Psoas muscle (tissue), 8 donors: ENCODE data around the gene WDR74. TPM values are rescaled to one million over a fixed set of nuclear protein-coding genes. Genes with fewer than 3 reads are reported as not detected.
"Not testable (repeated sequence)": the region's sequence is repeated elsewhere in the genome, so short reads cannot be mapped to it uniquely, and the experiment has no call there.

ENCODE experiments used
- ATAC-seq, 4 donors: fragments of 200-7000 bp; cut with Tn5 transposase; one replicate each; pipeline ENCODE4 v1.9.1; 2020; ENCODE audit warnings: moderate library complexity in 3 of 4, mild to moderate bottlenecking in 2 of 4
- DNase-seq, 2 donors: peaks; one replicate each; pipeline ENCODE4 v3.0.0-alpha.2; 2020
- H3K27ac ChIP-seq: fragments of 200-600 bp; one replicate; pipeline ENCODE4 v1.8.0; 2022
- H3K27me3 ChIP-seq, 3 donors: fragments of 200-600 bp in 1 of 3; one replicate each; pipeline versions ENCODE4 v1.6.1 to v1.8.0; 2013 to 2022; ENCODE audit warnings: low read length in 2 of 3, mild to moderate bottlenecking in 2 of 3, moderate library complexity in 1 of 3; ENCODE audit not compliant: insufficient read depth in 3 of 3
- H3K36me3 ChIP-seq, 2 donors: fragments of 200-600 bp in 1 of 2; one replicate each; pipeline versions ENCODE4 v1.6.1 to v1.8.0; 2013 to 2022; ENCODE audit warnings: low read depth in 1 of 2, mild to moderate bottlenecking in 1 of 2, moderate library complexity in 1 of 2; ENCODE audit not compliant: insufficient read depth in 1 of 2
- H3K4me1 ChIP-seq: fragments of 200-600 bp; one replicate; pipeline ENCODE4 v1.8.0; 2022
- H3K4me3 ChIP-seq: fragments of 200-600 bp; one replicate; pipeline ENCODE4 v1.8.0; 2022; ENCODE audit warnings: mild to moderate bottlenecking
- H3K9me3 ChIP-seq: fragments of 200-600 bp; one replicate; pipeline ENCODE4 v1.8.0; 2022
- WGBS, 3 donors: extraction: QIAGEN DNeasy Blood & Tissue Kit; methylation state at CpG; one replicate each; pipeline versions ENCODE4 v1.1.6 to v1.1.7; 2013; 5-methylcytosine and 5-hydroxymethylcytosine counted together
- intact Hi-C, 2 donors: fragments of 100-400 bp; cut with DNase I; formaldehyde crosslinking; loops; one replicate each; pipeline versions ENCODE4 v1.11.0 to v1.14.2; 2022
- polyA plus RNA-seq, 3 donors: library from polyadenylated mRNA; stranded (reverse); fragments of 200-250 nt; gene quantifications; one replicate each; pipeline ENCODE4 v1.2.3, GENCODE V29; 2013
- total RNA-seq, 4 donors: library from RNA; stranded (reverse); fragmentation: NEBNext Ultra II Directional in 2 of 4; extraction: Animal tissue kit (Norgen Biotek cat#: 25700) in 2 of 4; gene quantifications; one replicate each; pipeline versions ENCODE4 v1.2.1 to v1.2.4, GENCODE V29; 2021 to 2023
- TF ChIP-seq, protein P1 (sequence below): fragments of 200-600 bp; IDR thresholded peaks from one replicate; pipeline ENCODE4 v1.8.0; 2022; ENCODE audit warnings: antibody characterized with exemption
- donor health status: healthy with polysubstance abuse.
- donor health status: DM: no; HTN: no; CAD: no; lungs with moderate emphysema.
- donor health status: Bipolar disorder and iron deficiency.
- donor health status: healthy.
- donor health status: DM: yes; HTN: yes; CAD: no.
- donor health status: DM: no; HTN: no; CAD: no.
- donor health status: DM: no; HTN: no; CAD: no.
- donor health status: DM: yes; HTN: yes; CAD: no.

The WDR74 gene
- total and polyA plus RNA-seq, 7 donors = 32.9 to 121 (median 74.9) TPM

DNA sequence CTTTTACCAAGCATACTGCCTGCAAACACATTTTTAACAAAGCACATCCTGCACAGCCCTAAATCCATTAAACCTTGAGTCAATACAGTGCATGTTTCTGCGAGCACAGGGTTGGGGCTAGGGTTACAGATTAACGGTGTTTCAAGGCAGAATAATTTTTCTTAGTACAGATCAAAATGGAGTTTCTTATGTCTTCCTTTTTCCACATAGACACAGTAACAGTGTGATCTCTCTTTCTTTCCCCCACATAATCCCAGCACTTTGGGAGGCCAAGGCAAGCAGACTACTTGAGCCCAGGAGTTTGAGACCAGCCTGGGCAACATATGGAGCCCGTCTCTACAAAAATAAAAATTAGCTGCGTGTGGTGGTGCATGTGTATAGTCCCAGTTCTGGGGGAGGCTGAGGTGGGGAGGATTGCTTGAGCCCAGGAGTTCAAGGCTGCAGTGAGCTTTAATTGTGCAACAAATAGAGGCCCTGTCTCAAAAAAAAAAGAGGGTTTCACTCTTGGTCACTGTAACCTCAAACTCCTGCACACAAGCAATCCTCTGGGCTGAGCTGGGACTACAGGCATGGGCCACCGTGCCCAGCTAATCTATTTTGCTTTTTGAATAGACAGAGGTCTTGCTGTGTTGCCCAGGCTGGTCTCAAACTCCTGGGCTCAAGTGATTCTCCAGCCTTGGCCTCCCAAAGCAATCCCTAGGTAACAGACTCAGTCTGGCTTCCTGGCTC, 21.6 kb upstream of the WDR74 start:
- Histone ChIP-seq H3K4me1 (peaks cover 8% of the 10 kb centered on the region), H3K4me3 (no peak overlapping the region), H3K36me3 (no peaks in the 10 kb centered on the region), H3K9me3 (no peaks in the 10 kb centered on the region), H3K27me3 (no peaks in the 10 kb centered on the region), H3K27ac (no peak overlapping the region)
- ATAC-seq = no peak
- TF ChIP-seq, protein P1, sequence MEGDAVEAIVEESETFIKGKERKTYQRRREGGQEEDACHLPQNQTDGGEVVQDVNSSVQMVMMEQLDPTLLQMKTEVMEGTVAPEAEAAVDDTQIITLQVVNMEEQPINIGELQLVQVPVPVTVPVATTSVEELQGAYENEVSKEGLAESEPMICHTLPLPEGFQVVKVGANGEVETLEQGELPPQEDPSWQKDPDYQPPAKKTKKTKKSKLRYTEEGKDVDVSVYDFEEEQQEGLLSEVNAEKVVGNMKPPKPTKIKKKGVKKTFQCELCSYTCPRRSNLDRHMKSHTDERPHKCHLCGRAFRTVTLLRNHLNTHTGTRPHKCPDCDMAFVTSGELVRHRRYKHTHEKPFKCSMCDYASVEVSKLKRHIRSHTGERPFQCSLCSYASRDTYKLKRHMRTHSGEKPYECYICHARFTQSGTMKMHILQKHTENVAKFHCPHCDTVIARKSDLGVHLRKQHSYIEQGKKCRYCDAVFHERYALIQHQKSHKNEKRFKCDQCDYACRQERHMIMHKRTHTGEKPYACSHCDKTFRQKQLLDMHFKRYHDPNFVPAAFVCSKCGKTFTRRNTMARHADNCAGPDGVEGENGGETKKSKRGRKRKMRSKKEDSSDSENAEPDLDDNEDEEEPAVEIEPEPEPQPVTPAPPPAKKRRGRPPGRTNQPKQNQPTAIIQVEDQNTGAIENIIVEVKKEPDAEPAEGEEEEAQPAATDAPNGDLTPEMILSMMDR = no peak
- WGBS, 3 donors = 76 to 77% (median 76%) methylated on average over 5 of the region's 5 CpGs
- no peak for DNase-seq
- intact Hi-C loops = loop anchor here (5.0 to 10.0 kb wide), 3 partner anchors 74 to 476 kb away; partner anchors contain the start of gene TMEM179B (in 1 of the 2)

GRCh38 chr11:62859281-62859703, 19.9 kb upstream of the WDR74 start:
- not testable (repeated sequence) for H3K9me3 ChIP-seq, H3K27ac ChIP-seq, H3K36me3 ChIP-seq, H3K27me3 ChIP-seq, ATAC-seq, H3K4me1 ChIP-seq, DNase-seq, H3K4me3 ChIP-seq
- intact Hi-C loops = loop anchor here in 1 of 2 donors (10.0 kb wide), 1 partner anchor 284 kb away; the partner anchor contains the start of gene EEF1G
- 82 to 86% (median 85%) methylated on average over 8 of the region's 8 CpGs for WGBS, 3 donors

GRCh38 chr11:62858201-62858600, 18.8 kb upstream of the WDR74 start:
- intact Hi-C loops = loop anchor here in 1 of 2 donors (10.0 kb wide), 1 partner anchor 283 kb away; the partner anchor contains the start of gene EEF1G
- peaks cover 12 to 20% of the 10 kb centered on the region in 2 donors for H3K36me3 ChIP-seq
- no peak for DNase-seq
- H3K27ac ChIP-seq = no peak overlapping the region
- H3K9me3 ChIP-seq = no peaks in the 10 kb centered on the region
- ATAC-seq = no peak
- H3K27me3 ChIP-seq = no peaks in the 10 kb centered on the region
- WGBS, 3 donors = 73 to 81% (median 77%) methylated on average over 7 of the region's 7 CpGs
- H3K4me1 ChIP-seq = peaks cover 19% of the 10 kb centered on the region
- TF ChIP-seq, protein P1 = no peak
- H3K4me3 ChIP-seq = no peak overlapping the region

- no peak for ATAC-seq
- no peak for DNase-seq
- WGBS, 3 donors = 63 to 78% (median 75%) methylated on average over 2 of the region's 2 CpGs
- Histone ChIP-seq H3K27ac (no peak overlapping the region), H3K9me3 (no peaks in the 10 kb centered on the region), H3K36me3 (peaks cover 14 to 26% of the 10 kb centered on the region in 2 donors), H3K4me1 (peaks cover 23% of the 10 kb centered on the region), H3K4me3 (no peak overlapping the region), H3K27me3 (no peaks in the 10 kb centered on the region)
- TF ChIP-seq, protein P1 = no peak
- intact Hi-C loops = loop anchor here in 1 of 2 donors (10.0 kb wide), 1 partner anchor 283 kb away; the partner anchor contains the start of gene EEF1G
These were observed 18.2 kb upstream of the WDR74 start for GRCh38 chr11:62857541-62857982.

GRCh38 chr11:62856333-62856895, 17.0 kb upstream of the WDR74 start:
- intact Hi-C loops = loop anchor here in 1 of 2 donors (10.0 kb wide), 1 partner anchor 282 kb away; the partner anchor contains the start of gene EEF1G
- Histone ChIP-seq H3K4me3 (peak overlapping the region; percentile 91), H3K36me3 (peaks cover 14 to 37% of the 10 kb centered on the region in 2 donors), H3K27me3 (no peaks in the 10 kb centered on the region), H3K27ac (peak overlapping the region; percentile 89), H3K4me1 (peaks cover 23% of the 10 kb centered on the region), H3K9me3 (no peaks in the 10 kb centered on the region)
- no peak for DNase-seq
- ATAC-seq = peak in 1 of 4 donors; percentile 2
- WGBS, 3 donors = 6 to 10% (median 9%) methylated on average over 20 of the region's 20 CpGs
- TF ChIP-seq, protein P1 = no peak
